Spinal cord (tissue), 10 donors: ENCODE data around the gene N4BP2. TPM values are rescaled to one million over a fixed set of nuclear protein-coding genes. Genes with fewer than 3 reads are reported as not detected.
A peak's percentile ranks its signal among the peaks of the same experiment; 100 is the strongest.

Experiments
- DNase-seq, 6 donors: peaks; one replicate each; pipeline versions ENCODE4 v3.0.0 to v3.0.0-alpha.2; 2013 to 2015; ENCODE audit warnings: low spot score in 6 of 6, low read depth in 4 of 6
- H3K27ac ChIP-seq: one replicate; pipeline ENCODE4 v1.5.1; 2013; ENCODE audit warnings: low read depth, low read length, control low read depth
- H3K27me3 ChIP-seq: one replicate; pipeline ENCODE4 v1.6.1; 2013; ENCODE audit warnings: low read length; ENCODE audit not compliant: control insufficient read depth, insufficient read depth
- H3K36me3 ChIP-seq: one replicate; pipeline ENCODE4 v1.6.1; 2013; ENCODE audit warnings: low read length; ENCODE audit not compliant: control insufficient read depth, insufficient read depth
- H3K4me1 ChIP-seq: one replicate; pipeline ENCODE4 v1.6.1; 2013; ENCODE audit warnings: low read length; ENCODE audit not compliant: control insufficient read depth, insufficient read depth
- H3K4me3 ChIP-seq: one replicate; pipeline ENCODE4 v1.5.1; 2013; ENCODE audit warnings: low read depth, low read length, control low read depth
- H3K9me3 ChIP-seq: one replicate; pipeline ENCODE4 v1.6.1; 2013; ENCODE audit warnings: low read length; ENCODE audit not compliant: control insufficient read depth, insufficient read depth
- WGBS: methylation state at CpG from one replicate; pipeline ENCODE4 v1.1.5; 2013; ENCODE audit warnings: missing lambda C conversion rate; ENCODE audit not compliant: insufficient coverage; 5-methylcytosine and 5-hydroxymethylcytosine counted together
- polyA plus RNA-seq, 2 donors: library from polyadenylated mRNA; unstranded; fragments of 120-200 nt; gene quantifications; one replicate each; pipeline ENCODE4 v1.2.1, GENCODE V29; 2013; ENCODE audit not compliant: insufficient read length in 2 of 2
- total RNA-seq, 2 donors: library from RNA; depleted of rRNA in 1 of 2; stranded (reverse); fragments of 120-200 nt in 1 of 2; fragments of >200 nt in 1 of 2; gene quantifications; one replicate each; pipeline versions ENCODE4 v1.2.3 to v1.2.4, GENCODE V29; 2013 to 2014
- donor health status: healthy.

N4BP2 gene
- total and polyA plus RNA-seq, 4 donors: 9.1 to 52.2 (median 19.6) TPM

GRCh38 chr4:40046311-40046980, 10.2 kb upstream of the N4BP2 start:
- Histone ChIP-seq H3K27ac (no peak overlapping the region), H3K4me3 (no peak overlapping the region), H3K36me3 (peaks cover 3% of the 10 kb centered on the region), H3K9me3 (no peaks in the 10 kb centered on the region), H3K4me1 (no peaks in the 10 kb centered on the region), H3K27me3 (no peaks in the 10 kb centered on the region)
- 82% methylated on average over 3 of the region's 8 CpGs for WGBS
- peak in 1 of 6 donors; percentile 47 for DNase-seq

GRCh38 chr4:40053161-40053560, 3.5 kb upstream of the N4BP2 start:
- no peaks in the 10 kb centered on the region for H3K27me3 ChIP-seq
- no CpG with 5 or more reads among the region's 5 CpGs for WGBS
- H3K9me3 ChIP-seq: no peaks in the 10 kb centered on the region
- no peak for DNase-seq
- H3K36me3 ChIP-seq: no peaks in the 10 kb centered on the region
- H3K4me3 ChIP-seq: no peak overlapping the region
- H3K27ac ChIP-seq: no peak overlapping the region
- H3K4me1 ChIP-seq: peaks cover 4% of the 10 kb centered on the region

- Histone ChIP-seq H3K36me3 (peaks cover 5% of the 10 kb centered on the region), H3K4me3 (peak overlapping the region; percentile 79), H3K27ac (peak overlapping the region; percentile 94), H3K4me1 (peaks cover 14% of the 10 kb centered on the region), H3K9me3 (no peaks in the 10 kb centered on the region), H3K27me3 (no peaks in the 10 kb centered on the region)
- no CpG with 5 or more reads among the region's 5 CpGs for WGBS
- DNase-seq: peak in 1 of 6 donors; percentile 36
Measured at GRCh38 chr4:40055511-40055862, 1.2 kb upstream of the N4BP2 start.

- Histone ChIP-seq H3K27me3 (no peaks in the 10 kb centered on the region), H3K36me3 (peaks cover 11% of the 10 kb centered on the region), H3K4me3 (peak overlapping the region; percentile 79), H3K27ac (peak overlapping the region; percentile 94), H3K4me1 (peaks cover 14% of the 10 kb centered on the region), H3K9me3 (no peaks in the 10 kb centered on the region)
- peak; percentile 39 to 92 (median 66) for DNase-seq
- 0% methylated on average over 85 of the region's 86 CpGs for WGBS
Measured at GRCh38 chr4:40055863-40056715, 561 bp upstream of the N4BP2 start.

GRCh38 chr4:40057586-40058091, 989 bp downstream of the N4BP2 start:
- peak; percentile 86 to 98 (median 91) for DNase-seq
- Histone ChIP-seq H3K27ac (peak overlapping the region; percentile 94), H3K9me3 (no peaks in the 10 kb centered on the region), H3K27me3 (no peaks in the 10 kb centered on the region), H3K36me3 (peaks cover 15% of the 10 kb centered on the region), H3K4me3 (peak overlapping the region; percentile 79), H3K4me1 (peaks cover 14% of the 10 kb centered on the region)
- WGBS: 0% methylated on average over 9 of the region's 13 CpGs

- WGBS: 0% methylated on average over 1 of the region's 9 CpGs
Measured at GRCh38 chr4:40058121-40058520, 1.5 kb downstream of the N4BP2 start.

GRCh38 chr4:40058854-40059253, 2.2 kb downstream of the N4BP2 start:
- no peak overlapping the region for H3K27ac ChIP-seq

More at GRCh38 chr4:40058121-40058520, 1.5 kb downstream of the N4BP2 start:
- Histone ChIP-seq H3K4me1 (peaks cover 14% of the 10 kb centered on the region), H3K36me3 (peaks cover 15% of the 10 kb centered on the region), H3K9me3 (no peaks in the 10 kb centered on the region), H3K4me3 (peak overlapping the region; percentile 79), H3K27ac (peak overlapping the region; percentile 94), H3K27me3 (no peaks in the 10 kb centered on the region)
- no peak for DNase-seq

GRCh38 chr4:40059362-40059761, 2.7 kb downstream of the N4BP2 start:
- peaks cover 21% of the 10 kb centered on the region for H3K36me3 ChIP-seq
- no peak overlapping the region for H3K27ac ChIP-seq
- peaks cover 11% of the 10 kb centered on the region for H3K4me1 ChIP-seq
- H3K9me3 ChIP-seq: no peaks in the 10 kb centered on the region
- 88% methylated on average over 1 of the region's 6 CpGs for WGBS
- no peak for DNase-seq
- H3K27me3 ChIP-seq: no peaks in the 10 kb centered on the region
- no peak overlapping the region for H3K4me3 ChIP-seq

More at GRCh38 chr4:40058854-40059253, 2.2 kb downstream of the N4BP2 start:
- WGBS: 0% methylated on average over 3 of the region's 14 CpGs
- DNase-seq: peak in 1 of 6 donors; percentile 10
- Histone ChIP-seq H3K4me1 (peaks cover 14% of the 10 kb centered on the region), H3K9me3 (no peaks in the 10 kb centered on the region), H3K36me3 (peaks cover 16% of the 10 kb centered on the region), H3K27me3 (no peaks in the 10 kb centered on the region), H3K4me3 (peak overlapping the region; percentile 79)

- no peak for DNase-seq
- H3K36me3 ChIP-seq: peaks cover 21% of the 10 kb centered on the region
- no peak overlapping the region for H3K4me3 ChIP-seq
- H3K27me3 ChIP-seq: no peaks in the 10 kb centered on the region
- 100% methylated on average over 3 of the region's 3 CpGs for WGBS
- no peaks in the 10 kb centered on the region for H3K9me3 ChIP-seq
- H3K27ac ChIP-seq: no peak overlapping the region
- no peaks in the 10 kb centered on the region for H3K4me1 ChIP-seq
Measured at GRCh38 chr4:40065010-40065409, 8.4 kb downstream of the N4BP2 start.
